ENCODE measurements around the gene LPAR2. TPM values are rescaled to one million over a fixed set of nuclear protein-coding genes. Genes with fewer than 3 reads are reported as not detected.

LPAR2 gene
- total RNA-seq, 1 donor from 2014 or later: 8.2 TPM

DNA sequence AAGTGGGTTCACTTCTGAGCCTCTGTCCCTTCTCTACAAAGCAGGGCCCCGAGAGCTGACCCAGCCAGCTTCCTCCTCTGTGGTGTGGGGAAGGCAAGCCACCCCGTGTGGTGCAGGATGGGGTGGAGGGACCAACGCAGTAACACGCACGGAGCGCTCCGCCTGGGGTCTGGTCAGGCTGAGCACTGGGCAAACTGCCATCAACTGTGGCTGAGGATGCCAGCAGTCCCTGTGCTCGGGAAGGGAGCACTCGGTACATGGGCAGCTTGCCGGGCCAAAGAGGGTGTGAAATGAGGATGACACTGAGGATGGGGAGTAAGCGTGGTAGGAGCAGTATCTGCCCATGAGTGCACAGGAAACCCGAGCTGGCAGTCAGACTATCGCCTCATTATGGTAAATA, 23.1 kb upstream of the LPAR2 start:
- Mint-ChIP-seq H3K36me3 (ENCODE audit: low read depth) (peaks cover 29% of the 10 kb centered on the region), H3K4me3 (ENCODE audit: unreplicated experiment) (no peak overlapping the region), H3K4me1 (ENCODE audit: low read depth) (no peaks in the 10 kb centered on the region), H3K27ac (ENCODE audit: unreplicated experiment) (no peak overlapping the region), H3K9me3 (ENCODE audit: low read depth) (no peaks in the 10 kb centered on the region), H3K27me3 (ENCODE audit: low read depth) (no peaks in the 10 kb centered on the region)
- DNase-seq (ENCODE audit: low spot score): no peak
- TF ChIP-seq, protein P1, sequence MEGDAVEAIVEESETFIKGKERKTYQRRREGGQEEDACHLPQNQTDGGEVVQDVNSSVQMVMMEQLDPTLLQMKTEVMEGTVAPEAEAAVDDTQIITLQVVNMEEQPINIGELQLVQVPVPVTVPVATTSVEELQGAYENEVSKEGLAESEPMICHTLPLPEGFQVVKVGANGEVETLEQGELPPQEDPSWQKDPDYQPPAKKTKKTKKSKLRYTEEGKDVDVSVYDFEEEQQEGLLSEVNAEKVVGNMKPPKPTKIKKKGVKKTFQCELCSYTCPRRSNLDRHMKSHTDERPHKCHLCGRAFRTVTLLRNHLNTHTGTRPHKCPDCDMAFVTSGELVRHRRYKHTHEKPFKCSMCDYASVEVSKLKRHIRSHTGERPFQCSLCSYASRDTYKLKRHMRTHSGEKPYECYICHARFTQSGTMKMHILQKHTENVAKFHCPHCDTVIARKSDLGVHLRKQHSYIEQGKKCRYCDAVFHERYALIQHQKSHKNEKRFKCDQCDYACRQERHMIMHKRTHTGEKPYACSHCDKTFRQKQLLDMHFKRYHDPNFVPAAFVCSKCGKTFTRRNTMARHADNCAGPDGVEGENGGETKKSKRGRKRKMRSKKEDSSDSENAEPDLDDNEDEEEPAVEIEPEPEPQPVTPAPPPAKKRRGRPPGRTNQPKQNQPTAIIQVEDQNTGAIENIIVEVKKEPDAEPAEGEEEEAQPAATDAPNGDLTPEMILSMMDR (IDR thresholded peaks at IDR 0.05): no peak

DNA sequence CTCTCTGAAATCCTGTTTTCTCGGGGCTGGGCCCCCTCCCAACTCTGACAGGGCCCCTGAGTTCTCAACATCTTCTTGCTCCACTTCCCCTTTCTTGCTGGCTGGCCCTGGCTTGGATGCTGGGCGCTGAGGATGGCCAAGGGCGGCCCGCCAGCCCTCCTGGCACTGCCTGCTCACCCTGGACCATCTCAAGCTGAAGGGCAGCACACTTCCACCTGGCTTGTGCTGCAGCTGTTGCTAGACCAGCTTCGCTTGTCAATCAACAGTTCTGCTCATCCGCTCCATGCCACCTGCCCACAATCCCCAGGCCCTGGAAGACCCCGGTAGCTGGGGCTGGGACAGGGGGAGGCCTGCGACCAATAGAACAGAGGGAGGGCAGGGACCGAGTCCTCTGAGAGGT, 22.3 kb upstream of the LPAR2 start:
- DNase-seq (ENCODE audit: low spot score): no peak
- Mint-ChIP-seq H3K4me1 (ENCODE audit: low read depth) (no peaks in the 10 kb centered on the region), H3K36me3 (ENCODE audit: low read depth) (peaks cover 29% of the 10 kb centered on the region), H3K27me3 (ENCODE audit: low read depth) (no peaks in the 10 kb centered on the region), H3K9me3 (ENCODE audit: low read depth) (no peaks in the 10 kb centered on the region), H3K27ac (ENCODE audit: unreplicated experiment) (no peak overlapping the region), H3K4me3 (ENCODE audit: unreplicated experiment) (no peak overlapping the region)
- TF ChIP-seq, protein P1 (IDR thresholded peaks at IDR 0.05): no peak

DNA sequence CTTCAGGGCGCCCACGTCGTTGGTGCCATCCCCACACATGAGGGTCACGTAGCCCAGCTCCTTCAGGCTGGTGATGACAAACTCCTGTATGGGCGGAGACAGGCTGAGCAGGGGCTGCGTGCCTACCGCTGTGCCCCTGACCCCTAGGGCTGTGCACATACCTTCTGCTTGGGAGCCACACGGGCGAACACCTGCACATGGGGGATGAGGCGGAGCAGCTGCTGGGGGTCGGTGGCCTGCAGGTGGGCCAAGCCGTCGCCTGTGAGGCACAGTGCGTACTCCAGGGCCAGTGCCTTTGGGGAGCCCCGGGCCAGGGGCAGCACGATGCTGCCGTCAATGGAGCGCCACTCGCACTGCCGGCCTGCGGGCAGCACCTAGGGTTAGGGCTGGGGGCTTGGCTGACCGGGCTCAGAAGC, 21.6 kb upstream of the LPAR2 start:
- H3K36me3 Mint-ChIP-seq (ENCODE audit: low read depth): peaks cover 26% of the 10 kb centered on the region
- no peak for DNase-seq (ENCODE audit: low spot score)
- H3K27ac Mint-ChIP-seq (ENCODE audit: unreplicated experiment): no peak overlapping the region
- H3K9me3 Mint-ChIP-seq (ENCODE audit: low read depth): no peaks in the 10 kb centered on the region
- H3K27me3 Mint-ChIP-seq (ENCODE audit: low read depth): no peaks in the 10 kb centered on the region
- H3K4me1 Mint-ChIP-seq (ENCODE audit: low read depth): no peaks in the 10 kb centered on the region
- TF ChIP-seq, protein P1 (IDR thresholded peaks at IDR 0.05): no peak
- no peak overlapping the region for H3K4me3 Mint-ChIP-seq (ENCODE audit: unreplicated experiment)

DNA sequence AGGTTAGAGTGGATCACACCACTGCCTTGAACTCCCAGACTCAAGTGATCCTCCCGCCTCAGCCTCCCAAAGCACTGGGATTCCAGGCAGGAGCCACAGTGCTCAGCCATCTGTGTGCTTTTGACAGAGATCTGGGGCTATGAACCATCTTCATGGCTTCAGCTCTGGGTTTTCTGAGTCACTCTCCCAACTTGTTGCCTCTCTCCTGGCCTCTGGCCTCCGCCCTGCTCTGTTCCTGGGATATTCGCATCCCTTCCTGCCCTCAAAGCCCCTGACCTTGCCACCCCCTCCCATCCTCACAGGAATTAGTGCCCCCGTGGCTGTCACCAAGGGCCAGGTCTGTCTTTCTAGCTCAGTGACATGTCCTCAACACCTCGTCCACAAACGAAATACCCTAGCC, 21.1 kb upstream of the LPAR2 start:
- no peak for DNase-seq (ENCODE audit: low spot score)
- H3K9me3 Mint-ChIP-seq (ENCODE audit: low read depth): no peaks in the 10 kb centered on the region
- no peak overlapping the region for H3K27ac Mint-ChIP-seq (ENCODE audit: unreplicated experiment)
- no peak overlapping the region for H3K4me3 Mint-ChIP-seq (ENCODE audit: unreplicated experiment)
- no peaks in the 10 kb centered on the region for H3K27me3 Mint-ChIP-seq (ENCODE audit: low read depth)
- peaks cover 24% of the 10 kb centered on the region for H3K36me3 Mint-ChIP-seq (ENCODE audit: low read depth)
- TF ChIP-seq, protein P1 (IDR thresholded peaks at IDR 0.05): no peak
- no peaks in the 10 kb centered on the region for H3K4me1 Mint-ChIP-seq (ENCODE audit: low read depth)

DNA sequence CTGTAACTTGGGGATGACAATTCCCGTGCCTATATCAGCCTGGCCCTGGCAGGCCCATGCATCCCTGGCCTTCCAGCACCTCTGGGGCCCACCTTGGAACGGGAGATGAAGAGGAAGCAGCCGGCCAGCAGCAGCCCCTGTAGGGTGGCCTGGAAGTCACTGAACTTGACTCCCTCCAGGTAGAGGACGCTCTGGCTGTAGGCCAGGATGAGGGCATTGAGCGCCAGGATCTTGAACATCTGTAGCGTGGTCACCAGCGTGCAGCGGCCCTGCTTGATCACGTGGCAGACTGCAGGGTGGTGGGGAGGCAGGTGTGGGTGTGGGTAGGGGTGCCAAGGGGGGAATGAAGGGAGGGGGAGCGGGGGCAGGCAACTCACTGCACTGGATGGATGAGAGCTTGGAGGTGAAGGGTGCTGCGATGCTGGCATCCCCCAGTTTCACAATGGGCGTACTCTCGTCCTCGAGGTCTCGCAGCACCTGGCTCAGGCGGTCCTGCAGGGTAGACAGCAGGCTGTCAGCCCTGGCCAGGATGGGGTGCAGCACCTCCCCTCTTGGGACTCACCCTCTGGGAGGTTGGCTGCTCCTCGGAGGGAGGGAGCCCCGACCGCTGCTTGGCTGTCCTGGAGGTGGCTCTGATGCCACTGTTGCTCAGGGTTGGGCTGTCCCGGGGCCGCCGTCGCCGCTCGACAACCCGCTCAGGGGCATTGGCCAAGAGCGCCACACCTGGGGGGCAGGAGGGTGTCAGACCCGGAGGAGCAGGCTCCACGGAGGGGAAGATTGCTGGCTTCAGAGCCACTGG, 19.2 kb upstream of the LPAR2 start:
- H3K9me3 Mint-ChIP-seq (ENCODE audit: low read depth): no peaks in the 10 kb centered on the region
- TF ChIP-seq, protein P1 (IDR thresholded peaks at IDR 0.05): no peak
- H3K27ac Mint-ChIP-seq (ENCODE audit: unreplicated experiment): no peak overlapping the region
- peak; percentile 94 for DNase-seq (ENCODE audit: low spot score)
- no peaks in the 10 kb centered on the region for H3K27me3 Mint-ChIP-seq (ENCODE audit: low read depth)
- H3K4me1 Mint-ChIP-seq (ENCODE audit: low read depth): peaks cover 12% of the 10 kb centered on the region
- H3K4me3 Mint-ChIP-seq (ENCODE audit: unreplicated experiment): no peak overlapping the region
- peaks cover 14% of the 10 kb centered on the region for H3K36me3 Mint-ChIP-seq (ENCODE audit: low read depth)

Data from chondrocyte (in vitro differentiated cells).